Heart left ventricle (tissue), 13 donors: Measurements from ENCODE around the gene STN1.

ENCODE experiments used
- POLR2A ChIP-seq, 2 donors: fragments of 450-650 bp; IDR thresholded peaks; one replicate each; pipeline ENCODE4 v1.6.1; 2017; ENCODE audit warnings: antibody characterized with exemption in 2 of 2, mild to moderate bottlenecking in 2 of 2, moderate library complexity in 2 of 2
- TF ChIP-seq, protein P1 (sequence below), 12 donors: fragments of 200-600 bp; sonication (generic) in 4 of 12; IDR thresholded peaks; one replicate each; pipeline versions ENCODE4 v1.5.0 to v1.8.0; 2018 to 2022; ENCODE audit warnings: antibody characterized with exemption in 12 of 12, mild to moderate bottlenecking in 5 of 12
- donor health status: ischemic (EF 13 %, LVEDD 7.1; RV severe dilation, severe dysfunction).
- donor health status: DM: no; HTN: yes; CAD: no.
- donor health status: DM: no; HTN: no; CAD: no.
- donor health status: ischemic (EF 25% LVEDD 6.9; RV normal size, moderate dysfunction).
- donor health status: ischemic (EF 25% LVEDD 5.7; RV mildly dilated, moderate dysfunction).
- donor health status: ischemic (EF 35%, LVEDD 5.7; RV mildly dilated, moderate dysfunction).
- donor health status: nonischemic (EF 11% LVEDD 7.7; RV severe dilation, severe dysfunction).
- donor health status: DM: yes; HTN: yes; CAD: no.
- donor health status: PGD.
- donor health status: ischemic (EF 29% LVEDD 5.4; RV normal size, mild dysfunction).
- donor health status: nonischemic (EF 23%, LVEDD 6.1; RV moderate dilation, normal function).

DNA sequence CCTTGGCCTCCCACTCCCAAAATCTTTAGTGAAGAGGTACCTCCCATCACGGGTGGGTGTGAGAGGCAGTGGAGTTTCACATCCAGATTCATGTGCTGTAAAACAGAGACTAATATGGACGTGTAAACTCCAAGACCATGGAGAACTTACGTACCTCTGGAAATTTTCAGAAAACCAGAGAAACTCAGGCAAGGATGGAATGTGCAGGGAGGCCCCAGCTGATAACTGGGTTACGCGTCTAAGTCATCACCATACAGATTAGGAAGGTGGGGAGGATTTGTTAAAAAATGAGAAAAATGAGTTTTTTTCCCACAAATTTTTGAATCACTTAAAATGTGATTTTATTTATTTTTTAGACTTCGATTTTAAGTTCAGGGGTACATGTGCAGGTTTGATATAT lies 16.3 kb upstream of the STN1 start:
- TF ChIP-seq POLR2A (IDR thresholded peaks at IDR 0.05) = no peak
- TF ChIP-seq, protein P1, sequence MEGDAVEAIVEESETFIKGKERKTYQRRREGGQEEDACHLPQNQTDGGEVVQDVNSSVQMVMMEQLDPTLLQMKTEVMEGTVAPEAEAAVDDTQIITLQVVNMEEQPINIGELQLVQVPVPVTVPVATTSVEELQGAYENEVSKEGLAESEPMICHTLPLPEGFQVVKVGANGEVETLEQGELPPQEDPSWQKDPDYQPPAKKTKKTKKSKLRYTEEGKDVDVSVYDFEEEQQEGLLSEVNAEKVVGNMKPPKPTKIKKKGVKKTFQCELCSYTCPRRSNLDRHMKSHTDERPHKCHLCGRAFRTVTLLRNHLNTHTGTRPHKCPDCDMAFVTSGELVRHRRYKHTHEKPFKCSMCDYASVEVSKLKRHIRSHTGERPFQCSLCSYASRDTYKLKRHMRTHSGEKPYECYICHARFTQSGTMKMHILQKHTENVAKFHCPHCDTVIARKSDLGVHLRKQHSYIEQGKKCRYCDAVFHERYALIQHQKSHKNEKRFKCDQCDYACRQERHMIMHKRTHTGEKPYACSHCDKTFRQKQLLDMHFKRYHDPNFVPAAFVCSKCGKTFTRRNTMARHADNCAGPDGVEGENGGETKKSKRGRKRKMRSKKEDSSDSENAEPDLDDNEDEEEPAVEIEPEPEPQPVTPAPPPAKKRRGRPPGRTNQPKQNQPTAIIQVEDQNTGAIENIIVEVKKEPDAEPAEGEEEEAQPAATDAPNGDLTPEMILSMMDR (IDR thresholded peaks at IDR 0.05) = no peak
